Gastrocnemius medialis (tissue), 4 donors: ENCODE data around the gene SERINC5. TPM values are rescaled to one million over a fixed set of nuclear protein-coding genes. Genes with fewer than 3 reads are reported as not detected.
A peak's percentile ranks its signal among the peaks of the same experiment; 100 is the strongest.

Experiments used
- ATAC-seq, 2 donors: fragments of 150-250 bp; one replicate each; pipeline ENCODE4 v1.9.1; 2016
- DNase-seq, 2 donors: peaks; one replicate each; pipeline ENCODE4 v3.0.0-alpha.2; 2019
- H3K27ac ChIP-seq, 4 donors: fragments of 200-600 bp; sonication (generic); 1 replicate in 1 of 4; 2 replicates in 3 of 4; pipeline ENCODE4 v1.5.1; 2016 to 2018; ENCODE audit warnings: mild to moderate bottlenecking in 2 of 4, moderate library complexity in 1 of 4
- H3K27me3 ChIP-seq, 3 donors: fragments of 200-600 bp; sonication (generic) in 2 of 3; 1 replicate in 1 of 3; 2 replicates in 2 of 3; pipeline versions ENCODE4 v1.5.1 to v1.6.0; 2016 to 2019; ENCODE audit warnings: mild to moderate bottlenecking in 1 of 3, moderate library complexity in 1 of 3
- H3K36me3 ChIP-seq, 2 donors: fragments of 200-600 bp; sonication (generic) in 1 of 2; one replicate each; pipeline ENCODE4 v1.5.1; 2017 to 2018
- H3K4me1 ChIP-seq, 2 donors: fragments of 200-600 bp; sonication (generic) in 1 of 2; one replicate each; pipeline ENCODE4 v1.5.1; 2016 to 2017; ENCODE audit warnings: mild to moderate bottlenecking in 2 of 2
- H3K4me3 ChIP-seq, 4 donors: fragments of 200-600 bp; sonication (generic) in 3 of 4; 1 replicate in 1 of 4; 2 replicates in 3 of 4; pipeline ENCODE4 v1.5.1; 2016 to 2019; ENCODE audit warnings: mild to moderate bottlenecking in 2 of 4
- H3K9me3 ChIP-seq, 3 donors: fragments of 200-600 bp; sonication (generic) in 2 of 3; 1 replicate in 1 of 3; 2 replicates in 2 of 3; pipeline ENCODE4 v1.5.1; 2016 to 2019
- CTCF ChIP-seq, 5 experiments: fragments of 450-650 bp in 3 of 5; fragments of 200-600 bp in 2 of 5; sonication (generic) in 2 of 5; IDR thresholded peaks in 4 of 5; conservative IDR thresholded peaks in 1 of 5; 1 replicate in 4 of 5; 2 replicates in 1 of 5; pipeline ENCODE4 v1.5.1; 2016 to 2019; ENCODE audit warnings: antibody characterized with exemption in 5 of 5, mild to moderate bottlenecking in 3 of 5, moderate library complexity in 3 of 5
- POLR2A ChIP-seq, 2 donors: fragments of 450-650 bp; IDR thresholded peaks; one replicate each; pipeline ENCODE4 v1.6.1; 2017; ENCODE audit warnings: antibody characterized with exemption in 2 of 2, mild to moderate bottlenecking in 2 of 2, moderate library complexity in 2 of 2
- in situ Hi-C, 4 donors: fragments of 200-750 bp; cut with MboI; loops; one replicate each; pipeline versions ENCODE4 v1.15.0 to v1.8.0; 2017; ENCODE audit warnings: low sequenced_read_pairs in 4 of 4
- intact Hi-C: fragments of 100-400 bp; cut with DNase I; formaldehyde crosslinking; loops from one replicate; pipeline ENCODE4 v1.15.1; 2023; ENCODE audit warnings: low total_unique reads
- total RNA-seq, 4 donors: library from RNA; depleted of rRNA; stranded (reverse); fragments of >200 nt; gene quantifications; one replicate each; pipeline versions ENCODE4 v1.1.0 to v1.2.3, GENCODE V29; 2016

Gene SERINC5
- total RNA-seq, 4 donors from 2014 or later: 1.4 to 5.3 (median 3.0) TPM

GRCh38 chr5:80246995-80247729, 8.7 kb downstream of the SERINC5 start:
- H3K36me3 ChIP-seq: no peaks in the 10 kb centered on the region
- H3K27ac ChIP-seq: peak overlapping the region; percentile 15 to 73 (median 44)
- H3K9me3 ChIP-seq: no peaks in the 10 kb centered on the region
- peak; percentile 34 to 35 for DNase-seq
- no peaks in the 10 kb centered on the region for H3K27me3 ChIP-seq
- in situ Hi-C loops (no loop called here), intact Hi-C loops (no loop called here)
- TF ChIP-seq POLR2A (IDR thresholded peaks at IDR 0.05): no peak
- peaks cover 8 to 22% of the 10 kb centered on the region in 2 donors for H3K4me1 ChIP-seq
- peak overlapping the region in 1 of 4 donors; percentile 24 for H3K4me3 ChIP-seq
- peak; percentile 88 to 94 for ATAC-seq

GRCh38 chr5:80246001-80246758, 9.7 kb downstream of the SERINC5 start:
- ATAC-seq: no peak

GRCh38 chr5:80243567-80243966, 12.3 kb downstream of the SERINC5 start:
- peaks cover 27 to 44% of the 10 kb centered on the region in 2 donors for H3K4me1 ChIP-seq
- intact Hi-C loops: no loop called here
- DNase-seq: no peak

More at GRCh38 chr5:80246001-80246758, 9.7 kb downstream of the SERINC5 start:
- in situ Hi-C loops: no loop called here
- peaks cover 8 to 22% of the 10 kb centered on the region in 2 donors for H3K4me1 ChIP-seq
- no peak for DNase-seq
- H3K36me3 ChIP-seq: no peaks in the 10 kb centered on the region
- intact Hi-C loops: no loop called here
- H3K9me3 ChIP-seq: no peaks in the 10 kb centered on the region
- H3K27me3 ChIP-seq: no peaks in the 10 kb centered on the region
- H3K4me3 ChIP-seq: no peak overlapping the region
- H3K27ac ChIP-seq: peak overlapping the region in 2 of 4 donors; percentile 53 to 73
- no peak for TF ChIP-seq POLR2A (IDR thresholded peaks at IDR 0.05)
- no peak for TF ChIP-seq CTCF (IDR thresholded peaks at IDR 0.05 in 4 of 5, conservative IDR thresholded peaks at IDR 0.05 in 1 of 5)

GRCh38 chr5:80242849-80243248, 13.0 kb downstream of the SERINC5 start:
- ATAC-seq: no peak
- no peak for DNase-seq
- intact Hi-C loops: no loop called here
- no peak overlapping the region for H3K4me3 ChIP-seq
- no peaks in the 10 kb centered on the region for H3K36me3 ChIP-seq
- peaks cover 30 to 43% of the 10 kb centered on the region in 2 donors for H3K4me1 ChIP-seq
- in situ Hi-C loops: no loop called here
- H3K27ac ChIP-seq: no peak overlapping the region
- no peaks in the 10 kb centered on the region for H3K9me3 ChIP-seq
- TF ChIP-seq CTCF (IDR thresholded peaks at IDR 0.05 in 4 of 5, conservative IDR thresholded peaks at IDR 0.05 in 1 of 5): no peak
- H3K27me3 ChIP-seq: no peaks in the 10 kb centered on the region

More at GRCh38 chr5:80243567-80243966, 12.3 kb downstream of the SERINC5 start:
- Histone ChIP-seq H3K36me3 (no peaks in the 10 kb centered on the region), H3K27me3 (no peaks in the 10 kb centered on the region), H3K4me3 (no peak overlapping the region), H3K27ac (no peak overlapping the region), H3K9me3 (no peaks in the 10 kb centered on the region)
- no peak for TF ChIP-seq POLR2A (IDR thresholded peaks at IDR 0.05)
- no peak for ATAC-seq
- in situ Hi-C loops: no loop called here

GRCh38 chr5:80240368-80240986, 15.4 kb downstream of the SERINC5 start:
- H3K36me3 ChIP-seq: no peaks in the 10 kb centered on the region
- DNase-seq (no peak), ATAC-seq (no peak)
- H3K27me3 ChIP-seq: no peaks in the 10 kb centered on the region
- H3K27ac ChIP-seq: no peak overlapping the region
- H3K9me3 ChIP-seq: no peaks in the 10 kb centered on the region
- in situ Hi-C loops (no loop called here), intact Hi-C loops (no loop called here)
- TF ChIP-seq POLR2A (IDR thresholded peaks at IDR 0.05) (no peak), CTCF (IDR thresholded peaks at IDR 0.05 in 4 of 5, conservative IDR thresholded peaks at IDR 0.05 in 1 of 5) (no peak)
- peaks cover 21 to 23% of the 10 kb centered on the region in 2 donors for H3K4me1 ChIP-seq
- H3K4me3 ChIP-seq: no peak overlapping the region
